Epithelial cell of proximal tubule (primary cell): ENCODE measurements around the gene MIPOL1. TPM values are rescaled to one million over a fixed set of nuclear protein-coding genes. Genes with fewer than 3 reads are reported as not detected.
"Not testable (repeated sequence)": the region's sequence is repeated elsewhere in the genome, so short reads cannot be mapped to it uniquely, and the experiment has no call there.

Experiments
- DNase-seq: peaks from one replicate; pipeline ENCODE4 v3.0.0-alpha.2; 2011; ENCODE audit warnings: low read depth
- H3K4me3 ChIP-seq: 2 replicates; pipeline ENCODE4 v1.5.1; 2011; ENCODE audit warnings: low read depth, mild to moderate bottlenecking, low read length
- CTCF ChIP-seq: conservative IDR thresholded peaks from 2 replicates; pipeline ENCODE4 v1.5.1; 2012; ENCODE audit warnings: low read depth, mild to moderate bottlenecking, low read length
- total RNA-seq: library from RNA; depleted of rRNA; stranded (reverse); fragments of >200 nt; gene quantifications from 2 replicates; pipeline ENCODE4 v1.2.3, GENCODE V29; 2015

Gene MIPOL1
- total RNA-seq, 1 donor from 2014 or later, result 5.7 TPM

GRCh38 chr14:37275963-37276362 lies 78.2 kb downstream of the MIPOL1 start:
- no peak for TF ChIP-seq CTCF
- H3K4me3 ChIP-seq, result no peak overlapping the region
- no peak for DNase-seq

- no peak for TF ChIP-seq CTCF
- DNase-seq, result no peak
- no peak overlapping the region for H3K4me3 ChIP-seq
These were observed 81.2 kb downstream of the MIPOL1 start for GRCh38 chr14:37278636-37279538.

- DNase-seq, result no peak
- H3K4me3 ChIP-seq, result no peak overlapping the region
- no peak for TF ChIP-seq CTCF
These were observed 82.1 kb downstream of the MIPOL1 start for GRCh38 chr14:37279818-37280217.

GRCh38 chr14:37284760-37285159 lies 87.0 kb downstream of the MIPOL1 start:
- TF ChIP-seq CTCF, result no peak
- DNase-seq, result no peak
- no peak overlapping the region for H3K4me3 ChIP-seq

GRCh38 chr14:37285220-37285619 lies 87.5 kb downstream of the MIPOL1 start:
- TF ChIP-seq CTCF, result no peak
- H3K4me3 ChIP-seq, result no peak overlapping the region
- DNase-seq, result no peak

- TF ChIP-seq CTCF, result no peak
- DNase-seq, result no peak
- no peak overlapping the region for H3K4me3 ChIP-seq
These were observed 92.0 kb downstream of the MIPOL1 start for GRCh38 chr14:37289688-37290087.

- DNase-seq, H3K4me3 ChIP-seq: not testable (repeated sequence)
These were observed 97.5 kb downstream of the MIPOL1 start for GRCh38 chr14:37295262-37295661.
